Measurements from ENCODE around the gene RNF212B.

DNA sequence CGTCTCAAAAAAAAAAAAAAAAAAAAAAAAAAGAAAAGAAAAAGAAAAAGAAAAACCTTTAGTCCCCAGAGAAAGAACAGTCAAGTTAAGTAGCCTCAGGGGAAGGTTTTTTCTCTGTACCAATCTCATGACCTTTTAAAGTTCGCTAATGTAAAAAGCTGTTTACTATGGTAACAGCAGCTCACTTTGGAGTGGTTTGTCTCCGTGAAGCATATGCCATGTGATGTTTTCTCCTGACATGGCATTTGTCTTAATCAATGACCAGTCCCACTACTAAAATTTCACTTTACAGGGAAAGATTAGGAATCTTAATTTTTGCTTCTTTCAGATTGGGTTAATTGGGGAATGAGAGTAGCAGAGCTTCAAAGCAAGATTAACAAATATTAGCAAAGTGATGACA is 4.3 kb downstream of the RNF212B start:
- TF ChIP-seq CTCF (IDR thresholded peaks at IDR 0.05) (no peak), POLR2A (IDR thresholded peaks at IDR 0.05) (no peak)

All from Peyer's patch (tissue), 4 donors.